ENCODE results near the gene COL13A1. TPM values are rescaled to one million over a fixed set of nuclear protein-coding genes. Genes with fewer than 3 reads are reported as not detected.

Gene COL13A1
- total RNA-seq, 4 donors from 2014 or later: 0.46 to 0.60 TPM; not detected in 2

GRCh38 chr10:69991151-69991550 lies 189.4 kb downstream of the COL13A1 start:
- no peak for TF ChIP-seq CTCF (IDR thresholded peaks at IDR 0.05)
- DNase-seq (ENCODE audit: low spot score): no peak
- ATAC-seq (ENCODE audit: low FRiP score): no peak

GRCh38 chr10:69994262-69994661 lies 192.6 kb downstream of the COL13A1 start:
- no peak for TF ChIP-seq CTCF (IDR thresholded peaks at IDR 0.05)
- DNase-seq (ENCODE audit: low spot score) (no peak), ATAC-seq (ENCODE audit: low FRiP score) (no peak)

GRCh38 chr10:69996611-69997010 lies 194.9 kb downstream of the COL13A1 start:
- no peak for TF ChIP-seq CTCF (IDR thresholded peaks at IDR 0.05)
- no peak for DNase-seq (ENCODE audit: low spot score)
- ATAC-seq (ENCODE audit: low FRiP score): no peak

GRCh38 chr10:70000262-70000661 lies 198.6 kb downstream of the COL13A1 start:
- ATAC-seq (ENCODE audit: low FRiP score): no peak
- no peak for TF ChIP-seq CTCF (IDR thresholded peaks at IDR 0.05)
- no peak for DNase-seq (ENCODE audit: low spot score)

GRCh38 chr10:70007116-70007820 lies 205.6 kb downstream of the COL13A1 start:
- no peak for DNase-seq (ENCODE audit: low spot score)
- ATAC-seq (ENCODE audit: low FRiP score): no peak
- no peak for TF ChIP-seq CTCF (IDR thresholded peaks at IDR 0.05)

Other genes with a start within 250 kb of the COL13A1 start
- 1 to 10 TPM in 1 of 4 donors, under 1 TPM in 1, not detected in 2; 0.60 to 1.1 TPM for gene NEUROG3, start 228.5 kb upstream of the COL13A1 start, total RNA-seq
- 1 to 10 TPM in 3 of 4 donors, under 1 TPM in 1; 0.84 to 2.3 (median 1.8) TPM for gene FAM241B, start 171.7 kb upstream of the COL13A1 start, total RNA-seq

Data from omental fat pad (tissue), 4 donors.